Mucosa of gallbladder (tissue), 1 donor: ENCODE measurements around the gene PSMD8. TPM values are rescaled to one million over a fixed set of nuclear protein-coding genes. Genes with fewer than 3 reads are reported as not detected.

Experiments used
- total RNA-seq: library from RNA; stranded (reverse); gene quantifications from one replicate; pipeline ENCODE4 v1.2.1, GENCODE V29; 2021
- donor health status: DM: no; HTN: no; CAD: no.

PSMD8 gene
- total RNA-seq, 1 donor from 2014 or later, result 112 TPM

Other genes starting within 250 kb of the PSMD8 start
- 0.12 TPM for gene DPF1, start 150.3 kb upstream of the PSMD8 start, total RNA-seq
- gene PPP1R14A, start 118.2 kb upstream of the PSMD8 start, total RNA-seq, result 180 TPM
- gene SPINT2, start 110.0 kb upstream of the PSMD8 start, total RNA-seq, result 567 TPM
- gene C19orf33, start 70.3 kb upstream of the PSMD8 start, total RNA-seq, result 77.7 TPM
- gene YIF1B, start 58.6 kb upstream of the PSMD8 start, total RNA-seq, result 31.6 TPM
- 21.5 TPM for gene KCNK6, start 54.7 kb upstream of the PSMD8 start, total RNA-seq
- gene CATSPERG, start 38.7 kb upstream of the PSMD8 start, total RNA-seq, result 11.9 TPM
- gene GGN, start 13.5 kb downstream of the PSMD8 start, total RNA-seq, result 1.8 TPM
- gene SPRED3, start 14.1 kb downstream of the PSMD8 start, total RNA-seq, result 3.4 TPM
- gene FAM98C, start 28.5 kb downstream of the PSMD8 start, total RNA-seq, result 35.2 TPM
- 3.5 TPM for gene RASGRP4, start 51.6 kb downstream of the PSMD8 start, total RNA-seq
- gene RYR1, start 59.1 kb downstream of the PSMD8 start, total RNA-seq, result 4.9 TPM
- gene MAP4K1, start 243.4 kb downstream of the PSMD8 start, total RNA-seq, result 8.2 TPM
- gene EIF3K, start 244.6 kb downstream of the PSMD8 start, total RNA-seq, result 233 TPM